NCI-H345 (cell line): ENCODE data around the gene CDCA5.
A peak's percentile ranks its signal among the peaks of the same experiment; 100 is the strongest.

ENCODE experiments used
- DNase-seq: peaks from one replicate; lab custom pipeline; 2025; lab: John Stamatoyannopoulos, UW

The CDCA5 gene

DNA sequence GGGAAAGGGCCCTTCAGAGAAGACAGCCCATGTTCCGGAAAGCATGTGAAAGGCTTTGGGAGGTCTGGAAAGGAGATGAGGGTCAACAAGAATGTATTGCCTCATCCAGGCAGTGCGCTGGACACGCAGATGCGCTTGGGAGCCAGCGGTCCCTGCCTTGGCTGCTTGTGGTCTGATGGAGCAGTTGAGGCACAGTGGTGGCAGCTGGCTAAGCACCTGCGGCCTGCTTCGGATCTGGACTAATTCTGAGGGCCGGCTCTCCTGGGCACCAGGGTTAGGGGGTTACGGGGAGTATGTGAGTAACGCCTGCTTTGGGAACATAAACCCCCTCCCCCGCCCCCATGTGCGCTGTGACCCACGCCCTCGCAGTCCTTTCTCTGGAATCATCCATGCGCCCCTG is 23.2 kb upstream of the CDCA5 start:
- no peak for DNase-seq

DNA sequence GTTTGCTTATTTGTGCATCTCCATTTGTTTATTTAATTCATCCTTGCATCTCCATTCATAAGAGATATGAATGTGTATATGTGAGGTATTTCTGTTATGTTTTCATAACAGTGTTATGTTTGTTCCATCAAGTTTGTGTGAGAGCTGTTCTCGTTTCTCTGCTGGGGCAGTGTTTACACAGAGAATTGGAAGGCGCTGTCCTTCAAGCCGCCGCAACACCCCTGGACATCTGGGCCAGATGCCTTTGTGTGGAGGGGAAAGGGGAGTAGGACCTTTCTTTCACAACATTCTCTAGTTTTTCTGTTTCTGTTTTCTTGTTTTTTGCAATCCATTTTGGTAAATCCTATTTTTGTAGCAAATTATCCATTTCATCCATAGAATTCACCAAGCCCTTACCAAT is 20.8 kb upstream of the CDCA5 start:
- no peak for DNase-seq

DNA sequence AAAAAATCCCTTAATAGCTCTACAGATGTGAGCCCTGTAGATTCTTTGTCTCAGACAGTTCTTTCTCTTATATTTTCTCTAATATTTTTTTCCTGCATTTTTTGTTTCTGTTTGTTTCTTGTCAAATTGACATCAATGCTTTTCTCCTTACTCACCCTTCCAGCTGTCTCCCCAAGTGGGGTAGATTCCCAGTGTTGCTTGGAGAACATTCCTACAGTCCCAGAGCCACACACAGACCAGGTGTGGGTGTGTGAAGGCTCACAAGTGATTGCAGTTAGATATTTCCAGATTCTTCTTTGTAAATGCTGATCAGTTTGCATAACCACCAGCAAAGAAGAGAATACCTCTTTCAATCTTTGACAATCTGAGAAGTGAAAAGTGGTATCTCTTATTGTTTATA is 19.6 kb upstream of the CDCA5 start:
- DNase-seq: no peak

DNA sequence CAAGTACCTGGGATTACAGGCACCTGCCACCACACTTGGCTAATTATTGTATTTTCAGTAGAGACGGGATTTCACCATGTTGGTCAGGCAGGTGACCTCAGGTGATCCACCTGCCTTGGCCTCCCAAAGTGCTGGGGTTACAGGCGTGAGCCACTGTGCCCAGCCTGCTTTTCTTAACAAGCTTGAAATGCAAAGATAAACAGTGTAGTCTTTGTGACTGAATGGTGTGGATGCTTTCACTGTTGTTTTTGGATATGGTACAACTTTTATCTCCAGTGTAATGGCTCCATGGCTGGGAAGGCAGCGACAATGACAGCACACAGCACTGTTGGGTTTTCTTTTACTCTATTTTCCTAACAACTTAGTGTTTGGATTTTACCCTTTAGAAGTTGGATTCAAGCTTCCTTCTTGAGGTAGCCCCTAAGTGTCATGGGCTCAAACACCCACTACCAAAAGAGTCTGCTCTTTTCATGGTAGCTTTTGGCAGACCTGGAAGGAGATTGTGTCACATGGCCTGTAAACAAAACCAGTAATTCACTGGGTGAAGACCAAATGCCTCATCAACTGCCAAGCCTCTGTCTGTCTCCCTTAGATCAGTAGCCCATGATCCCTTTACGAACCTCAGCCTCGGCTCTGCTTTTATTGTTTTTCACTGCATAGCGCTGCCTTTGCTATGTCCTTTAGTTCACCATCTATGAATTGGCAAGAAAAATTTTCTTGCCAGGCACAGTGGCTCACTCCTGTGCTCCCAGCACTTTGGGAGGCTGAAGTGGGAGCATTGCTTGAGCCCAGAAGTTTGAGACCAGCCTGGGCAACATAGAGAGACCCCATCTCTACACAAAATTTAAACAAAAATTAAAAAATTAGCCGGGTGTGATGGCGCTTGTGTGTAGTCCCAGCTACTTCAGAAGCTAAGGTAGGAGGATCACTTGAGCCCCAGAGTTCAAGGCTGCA is 18.6 kb upstream of the CDCA5 start:
- DNase-seq: no peak

DNA sequence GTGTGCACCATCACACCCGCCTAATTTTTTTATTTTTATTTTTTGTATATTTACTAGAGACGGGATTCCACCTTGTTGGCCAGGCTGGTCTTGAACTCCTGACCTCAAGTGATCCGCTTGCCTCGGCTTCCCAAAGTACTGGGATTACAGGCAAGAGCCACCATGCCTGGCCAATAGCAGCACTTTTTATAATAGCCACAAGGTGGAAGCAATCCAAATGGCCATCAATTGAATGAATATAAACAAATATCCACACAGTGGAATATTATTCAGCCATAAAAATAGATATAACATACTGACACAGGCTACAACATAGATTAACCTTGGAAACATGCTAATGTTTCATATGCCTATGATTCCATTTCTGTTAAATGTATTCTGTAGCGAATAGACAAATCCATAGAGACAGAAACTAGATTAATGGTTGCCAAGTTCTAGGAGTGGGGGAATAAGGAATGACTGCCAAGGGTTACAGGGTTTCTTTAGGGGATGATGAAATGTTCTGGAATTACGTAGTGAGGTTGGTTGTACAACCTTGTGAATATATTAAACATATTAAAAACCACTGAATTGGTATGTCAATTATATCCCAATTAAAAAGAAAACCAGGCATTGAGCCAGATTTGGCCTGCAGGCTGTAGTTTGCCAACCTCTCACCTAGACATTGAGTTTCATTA is 17.0 kb upstream of the CDCA5 start:
- DNase-seq: no peak

DNA sequence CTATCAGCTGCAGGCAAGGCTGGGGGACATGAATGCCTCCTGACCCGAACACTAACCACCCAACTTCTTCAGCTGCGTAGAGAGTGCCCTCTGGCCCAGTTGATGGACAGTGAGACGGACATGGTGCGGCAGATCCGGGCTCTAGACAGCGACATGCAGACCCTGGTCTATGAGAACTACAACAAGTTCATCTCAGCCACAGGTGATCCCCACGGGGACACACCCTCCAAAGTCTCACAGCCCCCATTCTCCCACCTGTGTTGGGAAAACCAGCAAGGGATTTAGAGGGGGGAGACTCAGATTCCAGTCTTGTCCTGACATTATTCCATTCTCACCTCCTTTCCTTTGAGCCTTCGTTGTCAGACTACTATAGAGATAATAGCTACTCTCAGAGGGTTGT is 13.1 kb upstream of the CDCA5 start:
- DNase-seq: no peak

DNA sequence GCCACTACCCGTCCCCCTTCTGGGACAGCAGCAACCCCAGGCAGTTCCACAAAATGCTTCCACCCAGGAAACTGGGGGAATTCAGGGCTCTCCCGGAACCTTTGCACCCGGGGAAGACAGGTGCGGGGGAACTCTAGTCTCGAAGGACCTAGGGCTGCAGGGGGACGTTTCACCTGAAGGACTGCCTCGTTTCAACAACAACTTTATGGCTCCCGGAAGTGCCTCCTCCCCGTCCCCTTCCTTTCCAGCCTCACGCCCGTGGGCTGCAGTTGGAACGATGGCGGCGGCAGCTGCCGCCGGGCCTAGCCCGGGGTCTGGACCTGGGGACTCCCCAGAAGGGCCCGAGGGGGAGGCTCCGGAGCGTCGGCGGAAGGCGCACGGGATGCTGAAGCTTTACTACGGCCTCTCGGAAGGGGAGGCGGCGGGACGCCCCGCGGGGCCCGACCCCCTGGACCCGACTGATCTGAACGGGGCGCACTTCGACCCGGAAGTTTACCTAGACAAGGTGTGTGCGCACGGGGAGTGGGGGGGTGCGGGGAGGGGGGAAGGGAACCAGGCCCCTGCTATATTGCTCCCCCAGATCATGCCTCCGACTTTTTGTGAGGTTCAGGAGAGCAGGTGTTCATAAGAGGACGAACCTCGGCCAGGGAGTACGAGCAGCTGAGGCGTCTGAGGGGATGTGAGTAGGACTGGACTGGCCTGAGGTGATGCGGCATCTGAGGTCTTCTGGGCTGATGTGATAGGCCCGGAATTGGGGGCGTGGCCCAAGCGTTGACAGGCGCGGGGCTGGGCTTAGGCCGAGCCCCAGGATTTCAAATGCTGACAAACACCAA is 12.3 kb upstream of the CDCA5 start, which contains the start of gene VPS51:
Gene VPS51, plus strand, starts transcription at position 241 of the 833 bp plus-strand sequence. Its CDS starts 37 bp downstream, at position 278.
- DNase-seq: peak; percentile 92

DNA sequence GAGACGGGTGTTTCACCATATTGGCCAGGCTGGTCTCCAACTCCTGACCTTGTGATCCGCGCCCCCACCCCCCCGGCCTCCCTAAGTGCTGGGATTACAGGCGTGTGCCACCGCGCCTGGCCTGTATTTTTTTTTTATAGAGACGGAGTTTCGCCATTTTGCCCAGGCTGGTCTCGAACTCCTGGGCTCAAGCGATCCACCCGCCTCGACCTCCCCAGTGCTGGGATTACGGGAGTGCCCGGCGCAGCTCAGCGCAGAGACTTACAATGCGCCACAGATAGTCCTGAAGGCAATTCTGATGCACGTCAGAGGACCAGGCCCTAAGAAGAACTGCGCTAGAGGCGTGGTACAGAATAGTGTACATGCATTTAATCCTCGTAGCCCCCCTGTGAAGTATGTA is 11.6 kb upstream of the CDCA5 start:
- DNase-seq: no peak

DNA sequence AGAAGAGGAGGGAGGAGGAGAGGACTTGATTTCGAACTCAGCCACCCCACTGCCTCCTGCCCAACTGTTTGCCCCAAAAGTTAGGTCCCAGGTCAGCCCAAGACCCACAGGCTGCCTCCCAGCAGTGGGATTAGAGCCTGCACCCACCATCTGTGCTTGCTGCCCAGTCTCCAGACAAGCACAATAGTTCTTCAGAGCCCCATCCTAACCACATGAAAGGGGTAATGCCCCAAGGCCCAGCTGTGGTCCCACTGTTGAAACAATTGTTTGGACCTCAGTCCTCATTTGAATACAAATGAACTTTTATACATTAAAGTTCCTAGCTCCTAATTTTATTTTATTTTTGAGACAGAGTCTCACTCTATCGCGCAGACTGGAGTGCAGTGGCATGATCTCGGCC is 6.8 kb upstream of the CDCA5 start:
- DNase-seq: no peak

DNA sequence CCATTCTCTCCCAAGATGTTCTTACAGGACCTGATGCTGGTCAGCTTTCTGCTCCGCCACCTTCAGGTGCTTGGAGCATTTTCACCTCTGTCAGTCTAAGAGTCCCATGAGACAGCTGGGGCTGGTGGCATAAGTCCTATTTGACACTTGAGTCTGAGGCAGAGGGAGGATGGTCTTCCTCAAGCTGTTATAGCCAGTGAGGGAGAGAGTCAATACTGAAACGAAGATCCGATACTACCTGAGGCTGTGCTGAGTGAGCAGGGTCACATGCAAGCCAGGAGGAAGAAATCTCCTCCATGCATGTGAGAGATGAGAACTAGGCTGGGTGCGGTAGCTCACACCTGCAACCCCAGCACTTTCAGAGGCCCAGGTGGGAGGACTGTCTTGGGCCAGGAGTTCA is 5.8 kb upstream of the CDCA5 start:
- no peak for DNase-seq

DNA sequence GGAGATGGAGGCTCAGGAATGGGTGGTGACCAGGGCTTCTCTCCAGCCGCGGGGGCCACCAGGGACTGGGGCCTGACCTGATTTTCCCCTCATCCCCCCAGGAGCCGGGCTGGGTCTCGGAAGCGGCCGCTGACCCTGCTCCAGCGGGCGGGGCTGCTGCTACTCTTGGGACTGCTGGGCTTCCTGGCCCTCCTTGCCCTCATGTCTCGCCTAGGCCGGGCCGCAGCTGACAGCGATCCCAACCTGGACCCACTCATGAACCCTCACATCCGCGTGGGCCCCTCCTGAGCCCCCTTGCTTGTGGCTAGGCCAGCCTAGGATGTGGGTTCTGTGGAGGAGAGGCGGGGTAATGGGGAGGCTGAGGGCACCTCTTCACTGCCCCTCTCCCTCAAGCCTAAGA is 4.0 kb upstream of the CDCA5 start:
- DNase-seq: no peak

DNA sequence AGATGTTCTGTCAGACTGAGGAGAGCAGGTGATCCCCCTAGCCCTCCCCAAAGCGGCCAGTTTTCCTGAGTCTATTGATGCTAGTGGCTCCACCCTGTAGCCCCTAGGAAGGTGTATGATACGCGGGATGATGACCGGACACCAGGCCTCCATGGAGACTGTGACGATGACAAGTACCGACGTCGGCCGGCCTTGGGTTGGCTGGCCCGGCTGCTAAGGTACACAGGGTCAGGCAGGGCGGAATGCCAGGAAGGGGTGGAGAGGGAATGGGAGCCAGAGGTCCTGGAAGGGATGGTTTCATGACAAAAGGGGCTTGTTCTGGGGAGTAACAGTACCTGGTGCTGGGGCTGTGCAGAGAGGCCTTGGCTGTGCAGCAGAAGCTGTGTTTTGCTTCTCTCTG is 3.4 kb upstream of the CDCA5 start:
- DNase-seq: no peak

DNA sequence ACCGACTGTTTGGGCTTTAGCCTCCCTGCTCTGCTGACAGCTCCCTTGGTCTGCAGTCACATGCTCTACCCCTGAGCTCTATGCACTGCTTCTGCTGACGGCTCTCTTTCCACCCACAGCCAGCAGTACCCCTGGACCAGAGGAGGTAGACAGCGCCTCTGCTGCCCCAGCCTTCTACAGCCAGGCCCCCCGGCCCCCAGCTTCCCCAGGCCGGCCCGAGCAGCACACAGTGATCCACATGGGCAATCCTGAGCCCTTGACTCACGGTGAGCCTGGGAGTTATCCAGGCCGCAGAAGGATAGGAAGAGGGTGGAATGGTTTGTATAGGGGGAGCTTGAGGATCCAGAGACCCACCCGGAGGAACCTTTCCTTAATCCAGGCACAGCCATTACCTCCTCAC is 3.0 kb upstream of the CDCA5 start:
- no peak for DNase-seq

DNA sequence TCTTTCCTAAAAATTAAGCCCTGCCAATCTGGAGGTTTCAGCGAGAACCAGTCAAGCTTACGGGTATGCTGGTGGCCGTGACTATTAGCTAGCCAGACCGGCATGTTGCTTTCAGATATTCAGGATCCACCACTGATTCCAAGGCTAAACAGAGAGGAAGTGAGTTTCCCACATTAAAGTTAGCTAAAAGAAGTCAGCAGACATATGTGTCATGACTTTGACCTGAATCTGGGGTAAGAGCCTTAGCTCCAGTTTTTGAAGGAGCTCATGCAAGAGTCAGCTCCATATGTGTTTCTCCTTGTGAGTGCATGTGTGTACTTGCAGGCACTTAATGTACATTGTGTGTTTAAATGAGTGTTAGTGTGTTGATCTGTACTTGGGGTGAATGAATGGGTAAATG is 1.6 kb upstream of the CDCA5 start:
- no peak for DNase-seq

DNA sequence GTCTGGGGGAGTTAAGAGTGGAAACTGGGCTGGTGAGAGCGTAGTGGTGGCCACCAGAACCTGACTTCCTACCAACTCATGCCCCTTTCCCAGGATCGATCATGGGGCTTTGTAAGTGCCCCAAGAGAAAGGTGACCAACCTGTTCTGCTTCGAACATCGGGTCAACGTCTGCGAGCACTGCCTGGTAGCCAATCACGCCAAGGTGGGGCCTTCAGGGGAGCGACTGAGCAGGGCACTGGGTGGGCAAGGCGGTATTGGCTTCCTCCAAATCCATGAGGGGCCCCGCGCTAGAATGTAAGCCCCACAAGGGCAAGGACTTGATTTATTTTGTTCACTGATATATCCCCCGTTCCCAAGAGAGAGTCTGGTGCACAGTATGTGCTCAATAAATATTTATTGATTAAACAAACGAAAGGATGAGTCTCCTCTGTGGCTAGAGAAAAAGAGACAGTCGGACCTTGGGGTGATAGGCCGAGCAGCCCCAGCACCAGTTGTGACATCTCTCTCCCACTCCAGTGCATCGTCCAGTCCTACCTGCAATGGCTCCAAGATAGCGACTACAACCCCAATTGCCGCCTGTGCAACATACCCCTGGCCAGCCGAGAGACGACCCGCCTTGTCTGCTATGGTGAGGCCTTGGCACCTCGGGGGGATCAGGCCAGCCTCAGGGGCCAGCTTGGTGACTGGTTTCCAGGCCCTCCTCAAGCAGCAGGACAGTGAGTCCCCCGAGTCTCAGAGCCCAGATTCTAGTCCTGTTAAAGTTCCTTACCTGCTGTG is 947 bp upstream of the CDCA5 start:
- DNase-seq: no peak

DNA sequence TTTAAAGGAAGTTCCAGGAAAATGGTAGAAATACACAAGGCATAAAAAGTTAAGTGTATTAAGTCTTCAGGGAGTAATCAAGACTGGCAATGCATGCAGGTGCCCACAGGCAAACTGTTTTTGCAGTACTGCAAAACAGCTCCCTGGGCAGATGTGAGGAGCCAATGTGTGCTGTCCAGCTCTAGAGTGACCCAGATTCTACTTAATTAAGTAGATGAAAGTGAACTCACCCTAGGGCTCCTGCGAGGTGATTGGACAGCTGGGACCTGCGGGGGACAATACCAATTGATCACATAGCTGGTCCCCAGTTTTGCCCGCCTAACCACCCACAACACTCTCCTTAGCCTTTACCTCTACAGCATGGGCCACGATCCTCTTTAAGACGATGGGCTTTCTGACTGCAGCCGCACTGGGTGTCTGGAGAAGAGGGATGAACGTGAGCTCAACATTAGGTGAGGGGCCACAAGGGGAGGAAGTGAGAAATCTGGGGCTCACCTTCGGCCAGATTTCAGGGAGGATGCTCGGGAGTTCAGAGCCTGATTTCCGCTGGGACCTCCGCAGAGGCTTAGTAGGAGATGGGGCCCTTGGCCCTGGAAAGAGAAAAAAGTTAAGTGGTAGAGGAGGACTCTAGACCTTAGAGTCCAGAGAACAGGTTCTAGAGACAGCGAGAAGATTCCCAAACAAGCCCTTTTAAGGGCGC is 556 bp downstream of the CDCA5 start:
- no peak for DNase-seq

DNA sequence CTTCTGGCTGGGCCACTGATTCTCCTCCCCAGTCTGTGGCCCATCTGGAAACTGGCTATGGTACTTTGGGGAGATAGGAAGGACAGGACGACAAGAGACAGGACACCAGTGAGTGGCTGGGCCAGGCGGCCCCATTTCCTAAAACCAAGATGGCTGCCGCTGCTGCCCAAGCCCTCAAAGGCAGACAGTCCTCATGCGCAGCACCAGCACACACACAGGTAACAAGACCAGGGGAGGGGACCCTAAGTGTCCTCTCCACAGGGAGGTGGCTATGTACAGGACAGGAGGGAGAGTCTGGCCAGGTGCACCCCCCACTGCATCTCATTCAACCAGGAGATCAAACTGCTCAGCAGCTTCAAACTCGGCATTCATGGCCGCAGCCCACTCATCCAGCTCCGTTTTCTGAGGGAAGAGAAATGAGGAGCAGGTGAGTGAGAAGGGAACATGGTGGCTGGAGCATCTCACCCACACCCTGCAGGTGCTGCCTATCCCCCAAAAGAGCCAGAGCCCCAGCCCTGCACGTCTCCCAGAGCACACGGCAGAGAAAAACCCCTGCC is 5.0 kb downstream of the CDCA5 start:
- no peak for DNase-seq

DNA sequence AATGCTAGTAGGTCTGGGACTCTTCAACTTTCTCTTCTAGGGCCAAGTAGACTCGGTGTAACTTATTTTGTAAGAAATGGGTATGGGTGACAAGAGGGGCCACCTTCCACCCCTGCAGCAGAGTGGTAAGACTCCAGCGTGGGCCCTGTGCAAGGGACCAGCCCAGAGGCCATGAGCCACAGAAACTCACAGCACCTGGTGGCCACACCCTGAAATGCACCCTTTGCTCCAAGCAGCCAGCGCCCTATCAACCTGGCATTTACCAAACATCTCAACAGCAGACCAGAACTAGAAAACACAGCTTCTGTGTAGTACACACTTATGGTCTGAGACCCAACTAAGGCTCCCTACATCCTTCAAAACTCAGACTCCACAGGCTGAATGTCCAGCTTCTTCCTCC is 5.7 kb downstream of the CDCA5 start:
- DNase-seq: peak; percentile 46

DNA sequence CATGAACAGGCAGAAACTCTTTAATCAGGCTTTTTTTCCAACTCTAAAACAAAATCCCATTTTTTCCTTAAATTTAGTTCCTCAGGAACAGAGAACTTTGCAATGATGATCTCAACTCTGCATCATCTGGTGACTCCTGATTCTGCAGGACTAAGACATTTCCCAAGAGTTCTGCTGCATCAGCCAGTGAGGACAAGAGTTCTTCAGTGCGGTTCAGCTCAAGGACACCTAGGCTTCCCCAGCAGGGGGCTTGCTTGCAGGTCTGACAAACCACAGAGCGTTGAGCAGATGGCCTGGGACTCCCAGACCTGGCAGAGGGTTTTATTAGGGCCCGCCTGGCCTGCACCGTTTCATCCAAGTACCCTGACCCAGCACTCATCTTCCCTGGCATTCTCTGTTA is 6.4 kb downstream of the CDCA5 start:
- DNase-seq: no peak

DNA sequence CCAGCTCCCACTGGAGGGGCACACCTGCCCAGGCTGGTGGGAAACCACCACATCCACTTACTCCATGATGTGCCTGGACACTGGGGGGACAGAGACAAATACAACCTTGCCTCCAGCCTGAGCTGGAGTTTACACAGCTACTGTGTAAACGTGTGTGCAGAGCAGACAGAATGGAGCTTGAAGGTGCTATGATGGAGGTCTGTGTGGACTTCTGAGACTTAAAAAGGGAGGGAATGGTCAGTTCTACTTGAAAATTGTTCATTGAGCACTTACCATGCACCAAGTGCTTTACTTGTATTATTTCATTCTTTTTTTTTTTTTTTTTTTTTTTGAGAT is 11.2 kb downstream of the CDCA5 start:
- no peak for DNase-seq
